NCI-H1694 treated with DMSO at 0.1 percent for 48 hours (cell line): ENCODE measurements around the gene UNC13B.
"Not testable (repeated sequence)": the region's sequence is repeated elsewhere in the genome, so short reads cannot be mapped to it uniquely, and the experiment has no call there.

Source experiments
- DNase-seq: peaks from one replicate; lab custom pipeline; 2025; lab: John Stamatoyannopoulos, UW

UNC13B gene

DNA sequence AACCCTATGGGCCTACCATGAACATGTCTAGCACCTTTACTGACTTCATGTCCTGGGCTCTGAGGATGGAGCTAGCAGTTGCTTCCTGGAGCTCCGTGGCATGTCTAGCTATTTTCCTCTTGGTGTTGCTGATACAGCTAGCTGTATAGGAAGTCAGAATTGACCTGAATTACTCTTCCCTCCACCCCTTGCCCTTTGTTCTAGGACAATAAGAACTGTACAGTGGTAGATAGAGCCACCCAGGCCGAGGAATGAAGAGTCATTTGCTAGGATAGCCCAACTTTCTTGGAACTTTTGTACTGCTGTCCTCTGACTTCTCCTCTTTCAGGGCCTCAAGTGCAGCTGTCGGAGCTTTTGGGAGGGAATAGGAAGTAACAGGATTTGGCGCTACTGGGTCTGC is 218.2 kb downstream of the UNC13B start:
- no peak for DNase-seq

DNA sequence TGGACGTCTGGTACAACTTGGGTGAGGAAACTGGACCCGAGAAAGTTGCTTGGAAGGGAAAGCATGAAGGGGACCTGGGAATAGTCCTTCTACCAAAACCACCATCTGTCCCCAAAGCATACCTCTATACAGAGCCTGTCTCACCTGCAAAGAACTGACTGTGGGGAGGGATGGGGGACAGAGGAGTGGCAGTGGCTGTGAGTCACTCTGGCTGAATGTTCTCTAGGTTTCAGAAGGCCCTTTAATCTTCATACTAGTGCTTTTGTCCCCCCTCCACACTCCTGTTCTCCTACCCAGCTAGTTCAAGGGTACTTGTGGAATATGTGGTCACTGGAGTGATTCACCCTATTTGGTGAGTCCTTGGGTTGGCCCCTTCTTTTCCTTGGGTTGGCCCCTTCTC is 218.8 kb downstream of the UNC13B start:
- no peak for DNase-seq

DNA sequence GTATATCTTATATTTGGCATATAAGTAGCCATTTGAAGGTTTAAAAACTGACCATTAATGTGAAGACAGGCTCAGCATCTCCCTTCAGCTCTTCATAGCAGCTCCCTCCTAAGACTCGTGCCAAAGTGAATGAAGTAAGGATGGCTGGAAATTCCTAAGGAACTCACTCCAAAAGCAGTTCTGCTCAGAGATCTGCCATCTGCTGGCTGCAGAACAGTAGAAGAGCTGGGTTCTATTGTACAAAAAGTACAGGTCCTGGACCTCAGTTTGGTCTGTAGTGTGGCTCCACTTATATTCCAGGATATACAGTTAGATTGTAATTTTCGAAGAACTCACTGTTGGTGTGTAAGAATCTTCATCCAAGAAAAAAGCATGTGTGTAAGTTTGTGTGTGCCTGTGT is 223.2 kb downstream of the UNC13B start:
- no peak for DNase-seq

DNA sequence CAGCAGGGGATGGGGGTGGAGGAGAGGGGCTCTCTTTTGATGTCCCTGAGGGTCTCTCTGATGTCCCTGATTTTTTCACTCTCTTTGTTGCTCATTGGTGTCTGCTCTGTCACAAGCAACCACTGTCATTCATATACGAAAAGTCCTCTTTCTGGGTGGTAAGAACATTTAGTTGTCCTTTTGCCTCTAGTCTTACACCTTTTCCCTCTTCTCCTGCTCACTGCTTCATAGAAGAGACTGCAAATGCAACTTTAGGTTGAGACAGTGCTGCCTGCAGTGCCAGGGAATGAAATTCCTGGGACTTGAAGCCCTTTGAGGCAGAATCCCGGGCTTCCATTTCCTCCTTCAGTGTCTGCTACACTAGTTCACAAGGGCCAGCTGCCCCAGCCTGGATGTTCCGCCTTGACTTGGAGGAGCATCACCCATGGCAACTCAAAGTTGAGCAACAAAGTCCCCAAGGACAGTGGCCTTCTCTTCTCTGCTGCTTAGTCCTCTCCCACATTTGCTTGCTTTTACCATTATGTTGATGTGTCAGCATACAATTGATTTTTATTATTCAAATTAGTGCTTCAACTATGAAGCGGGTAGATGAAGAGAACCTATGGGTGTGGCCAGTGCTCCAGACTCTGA is 233.4 kb downstream of the UNC13B start:
- DNase-seq: no peak

DNA sequence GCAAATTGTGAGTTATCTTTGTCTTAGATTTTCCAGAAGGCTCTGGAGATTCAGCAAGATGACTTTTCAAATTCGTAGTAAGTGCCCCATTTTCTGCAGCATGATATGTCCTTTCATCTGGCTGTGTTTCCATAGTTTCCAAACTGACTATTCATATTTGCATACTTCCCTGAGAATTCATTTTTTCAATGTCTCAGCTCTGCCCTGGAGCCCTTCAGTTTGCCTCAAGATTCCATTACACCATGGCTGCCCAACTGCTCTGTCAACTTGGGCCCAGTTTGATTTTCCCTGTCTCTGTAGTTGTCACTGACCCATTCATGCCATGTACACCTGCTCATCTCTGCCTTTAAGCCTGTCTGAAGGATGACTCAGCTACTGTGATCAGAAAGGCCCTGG is 233.9 kb downstream of the UNC13B start:
- DNase-seq: no peak

DNA sequence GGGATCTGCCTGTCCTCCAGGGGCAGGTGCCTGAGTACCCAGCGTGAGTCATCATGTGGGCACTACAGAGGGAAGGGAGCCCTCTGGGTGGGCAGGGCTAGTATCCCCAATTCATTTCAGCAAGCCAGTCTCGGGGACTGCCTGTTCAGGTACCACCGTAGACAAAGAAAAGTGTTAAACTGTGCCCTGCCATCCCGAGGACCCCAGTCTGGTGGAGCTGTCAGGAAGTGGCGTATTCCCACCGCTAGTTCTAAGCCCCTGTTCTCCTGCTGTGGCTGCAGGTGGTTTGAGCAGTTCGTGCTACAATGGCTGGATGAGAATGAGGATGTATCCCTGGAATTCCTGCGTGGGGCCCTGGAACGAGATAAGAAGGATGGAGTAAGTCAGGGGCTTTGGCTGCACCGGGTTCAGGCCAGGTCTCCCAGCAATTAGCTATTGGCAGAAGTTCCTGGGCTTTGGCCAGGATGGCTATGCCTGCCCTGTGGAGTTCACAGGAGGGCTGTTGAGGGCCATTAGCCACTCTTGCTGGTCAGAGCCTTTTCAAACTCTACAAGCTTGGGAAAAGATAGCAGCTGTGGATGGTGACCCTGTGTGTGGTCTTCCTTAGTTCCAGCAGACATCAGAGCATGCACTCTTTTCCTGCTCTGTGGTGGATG is 234.9 kb downstream of the UNC13B start:
- no peak for DNase-seq

DNA sequence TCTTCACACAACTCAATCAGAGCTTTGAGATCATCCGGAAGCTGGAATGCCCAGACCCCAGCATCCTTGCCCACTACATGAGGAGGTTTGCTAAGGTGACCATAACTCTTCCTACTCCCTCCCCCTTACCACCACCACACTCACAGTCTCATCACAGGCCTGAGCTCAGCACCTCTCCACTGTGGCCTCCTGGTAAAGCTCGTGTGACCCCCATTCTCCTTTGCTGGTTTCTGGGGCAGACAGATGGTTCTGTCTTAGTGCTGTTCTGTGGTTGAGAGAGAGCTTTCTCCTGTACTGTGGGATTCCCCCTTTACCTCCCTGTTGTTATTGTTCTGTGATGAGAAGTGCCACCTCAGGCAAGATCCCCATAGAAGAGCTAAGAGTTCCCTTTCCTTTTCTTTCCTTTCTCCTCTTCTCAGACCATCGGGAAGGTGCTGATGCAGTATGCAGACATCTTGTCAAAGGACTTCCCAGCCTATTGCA is 235.4 kb downstream of the UNC13B start:
- DNase-seq: no peak

DNA sequence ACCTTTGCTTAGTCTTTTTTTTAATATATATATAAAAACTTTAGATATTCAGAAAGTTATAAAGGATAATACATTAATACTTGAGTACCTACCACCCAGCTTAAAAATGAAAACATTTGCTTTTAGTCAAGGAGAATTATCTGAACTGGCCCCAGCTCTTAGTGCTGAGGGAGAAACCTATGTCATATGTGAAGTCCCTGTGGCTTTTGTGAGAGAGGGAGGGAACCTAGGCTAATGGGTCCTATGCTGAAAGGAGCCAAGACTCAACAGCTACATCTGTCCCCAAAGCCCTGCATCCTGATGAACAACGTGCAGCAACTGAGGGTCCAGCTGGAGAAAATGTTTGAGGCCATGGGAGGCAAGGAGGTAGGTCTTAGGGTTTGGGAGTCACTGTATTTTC is 236.1 kb downstream of the UNC13B start:
- no peak for DNase-seq

DNA sequence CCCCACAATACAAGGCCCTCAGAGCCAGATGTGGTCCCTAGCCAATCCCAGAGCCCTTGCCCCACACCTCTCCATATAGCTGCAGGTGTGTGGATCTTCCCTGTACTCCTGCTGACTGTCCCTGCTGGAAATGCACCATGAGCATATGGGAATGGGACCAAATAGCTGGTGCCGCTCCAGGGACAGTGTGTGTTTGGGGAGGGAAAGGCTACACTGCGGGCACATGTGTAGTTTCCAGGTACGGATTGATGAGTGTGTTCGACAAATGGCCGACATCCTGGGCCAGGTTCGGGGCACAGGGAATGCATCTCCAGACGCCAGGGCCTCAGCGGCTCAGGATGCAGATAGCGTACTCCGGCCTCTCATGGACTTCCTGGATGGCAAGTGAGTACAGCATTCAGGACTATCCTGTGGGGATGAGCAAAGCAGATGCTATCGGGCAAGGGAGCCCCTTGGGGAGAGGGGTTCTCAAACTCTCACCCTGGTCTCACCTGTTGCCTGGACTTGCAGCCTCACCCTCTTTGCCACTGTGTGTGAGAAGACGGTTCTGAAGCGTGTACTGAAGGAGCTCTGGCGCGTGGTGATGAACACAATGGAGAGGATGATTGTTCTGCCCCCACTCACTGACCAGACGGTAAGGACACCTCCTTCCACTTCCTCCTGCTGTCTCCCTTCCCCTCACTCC is 237.0 kb downstream of the UNC13B start:
- no peak for DNase-seq

DNA sequence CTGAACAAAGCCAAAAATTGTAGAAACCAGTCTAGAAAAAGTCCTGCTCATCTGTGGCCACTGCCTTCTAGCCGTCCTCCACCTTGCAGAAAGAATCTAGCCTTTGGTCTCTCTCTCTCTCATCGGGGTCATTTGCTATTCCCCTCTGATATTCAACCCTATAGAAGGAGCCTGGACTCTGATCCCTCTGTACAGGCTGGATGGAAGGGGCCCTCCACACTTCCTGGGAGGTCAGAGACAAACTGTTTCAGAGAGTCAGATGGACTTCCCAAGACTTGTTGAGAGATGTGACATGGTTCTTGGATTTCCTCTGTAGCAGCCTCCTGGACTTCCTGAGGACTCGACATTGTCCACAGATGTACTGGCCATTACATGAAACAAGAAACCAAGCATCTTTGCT is 243.1 kb downstream of the UNC13B start:
- DNase-seq: no peak

DNA sequence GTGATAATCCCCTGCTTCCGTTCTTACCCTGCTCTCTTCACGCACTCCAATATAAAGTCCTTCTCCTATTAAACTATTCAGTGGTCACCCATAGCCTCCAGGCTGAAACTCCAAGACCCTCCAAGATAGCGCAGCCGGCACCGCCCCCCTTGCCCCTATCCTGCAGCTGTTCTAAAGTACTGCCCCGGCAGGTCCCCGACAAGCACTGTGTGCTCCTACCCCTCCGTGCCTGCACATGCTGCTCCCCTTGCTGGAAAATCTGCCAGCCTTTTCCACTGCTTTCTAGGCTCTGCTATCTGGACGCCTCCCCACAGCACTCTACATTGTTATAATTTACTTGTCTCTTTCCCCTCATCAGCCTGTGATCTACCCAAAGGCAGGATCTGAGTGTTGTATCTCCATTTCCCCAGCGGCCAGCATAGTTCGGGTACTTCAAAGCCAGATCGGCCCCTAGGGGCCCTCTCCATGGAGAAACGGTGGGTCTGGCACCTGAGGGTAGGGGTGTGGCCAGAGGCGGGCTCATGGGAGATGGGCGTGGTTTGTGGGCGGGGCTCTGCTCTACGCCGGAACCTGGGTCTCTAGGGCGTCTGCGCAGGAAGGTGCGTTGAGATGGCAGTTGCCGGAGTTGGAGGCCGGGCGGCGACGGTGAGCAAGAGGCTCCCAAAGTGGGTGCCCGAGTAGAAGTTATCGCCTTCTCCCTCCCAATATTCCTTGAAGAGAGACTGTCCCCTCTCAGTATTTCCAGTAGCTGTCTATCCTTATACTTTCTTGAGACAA is 244.6 kb downstream of the UNC13B start:
- no peak for DNase-seq

DNA sequence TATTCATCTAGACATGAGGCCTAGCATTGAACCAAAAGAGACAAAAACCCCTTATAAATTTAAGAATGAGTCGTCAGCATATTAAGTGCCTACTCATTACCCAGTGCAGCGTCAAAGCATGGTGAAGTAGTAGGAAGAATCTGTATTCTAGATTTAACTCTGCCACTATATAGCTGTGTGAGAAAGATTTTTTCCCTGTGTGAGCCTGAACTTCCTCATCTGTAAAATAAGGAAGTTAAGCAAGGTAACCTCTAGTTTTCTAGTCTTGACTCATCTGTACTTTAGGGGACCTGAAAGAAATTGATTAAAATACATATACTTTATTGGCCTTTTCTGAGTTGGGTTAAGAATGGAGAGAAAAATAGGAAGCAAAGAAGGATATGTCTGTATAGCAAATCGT is 246.0 kb downstream of the UNC13B start:
- no peak for DNase-seq

DNA sequence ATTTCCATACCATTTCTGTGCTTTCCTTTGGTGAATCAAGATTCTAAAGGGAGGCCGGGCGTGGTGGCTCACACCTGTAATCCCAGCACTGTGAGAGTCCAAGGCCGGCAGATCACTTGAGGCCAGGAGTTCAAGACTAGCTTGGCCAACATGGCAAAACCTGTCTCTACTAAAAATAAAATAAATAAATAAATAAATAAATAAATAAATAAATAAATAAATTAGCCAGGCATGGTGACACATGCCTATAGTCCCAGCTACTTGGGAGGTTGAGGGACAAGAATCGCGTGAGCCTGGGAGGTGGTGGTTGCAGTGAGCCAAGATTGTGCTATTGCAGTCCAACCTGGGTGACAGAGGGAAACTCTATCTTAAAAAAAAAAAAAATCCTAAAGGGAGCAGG is 247.6 kb downstream of the UNC13B start:
- not testable (repeated sequence) for DNase-seq

DNA sequence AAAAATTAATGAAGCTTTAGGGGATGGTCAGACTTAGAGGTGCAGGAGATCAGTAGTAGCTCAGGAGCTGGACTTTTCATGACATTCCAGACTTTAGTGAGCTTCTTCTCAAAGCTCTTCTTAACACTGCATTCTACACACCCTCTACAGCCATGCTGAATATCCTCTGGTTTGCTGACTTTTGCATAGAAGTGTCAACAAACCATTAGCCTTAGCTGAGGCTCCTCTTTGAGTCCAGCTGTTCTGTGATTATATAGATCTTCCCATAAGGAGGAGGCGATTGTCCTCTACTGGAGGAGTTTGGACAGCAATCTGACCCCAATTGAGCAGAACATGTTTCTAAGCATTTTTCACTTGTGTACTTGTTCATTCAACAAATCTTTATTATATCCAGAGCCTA is 253.1 kb downstream of the UNC13B start:
- DNase-seq: no peak

DNA sequence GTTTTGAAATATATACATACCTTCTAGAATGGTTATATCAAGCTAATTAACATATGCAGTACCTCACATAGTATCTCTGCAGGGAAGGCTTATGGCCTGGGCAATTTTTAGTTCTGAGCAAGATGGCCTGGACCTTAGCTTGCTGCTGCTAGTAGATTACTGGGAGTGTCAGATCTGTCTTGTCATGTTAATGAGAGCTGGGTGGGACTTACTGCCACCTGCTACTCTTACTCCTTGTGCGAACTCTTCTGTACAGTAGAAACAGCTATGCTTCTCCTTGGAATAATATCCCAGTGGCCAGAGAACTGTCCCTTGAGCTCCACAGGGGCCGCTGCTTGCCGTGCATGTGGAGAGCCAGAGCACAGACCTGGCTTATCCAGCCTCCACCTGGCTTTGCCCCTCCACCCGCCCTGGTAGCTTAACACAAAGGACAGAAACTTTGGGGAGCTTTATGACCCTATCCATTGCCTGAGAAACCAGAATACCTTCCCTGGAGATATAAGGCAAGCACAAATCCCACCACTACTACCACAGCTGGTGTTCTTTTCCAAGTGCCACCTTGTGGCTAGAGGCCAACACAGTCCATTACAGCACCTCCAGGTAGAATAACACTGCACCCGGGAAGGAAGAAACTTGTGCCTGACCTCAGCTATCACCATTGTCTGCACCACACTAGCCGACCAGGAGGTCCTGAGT is 253.7 kb downstream of the UNC13B start:
- DNase-seq: no peak

DNA sequence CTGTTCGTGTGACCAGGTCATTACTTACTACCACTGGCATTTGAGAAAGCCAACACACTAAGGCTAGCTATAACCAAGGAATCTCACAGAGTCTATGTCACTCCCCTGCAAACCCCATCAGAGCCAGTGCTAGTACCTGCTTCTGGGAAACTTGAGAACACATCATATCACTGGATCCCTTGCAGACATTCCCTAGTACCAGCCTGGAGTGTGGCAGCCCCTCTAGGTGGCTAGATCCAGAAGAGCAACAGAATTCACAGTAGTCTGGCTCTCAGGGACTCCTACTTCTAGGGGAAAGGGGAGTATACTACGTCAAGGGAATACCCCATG is 254.3 kb downstream of the UNC13B start:
- DNase-seq: no peak

DNA sequence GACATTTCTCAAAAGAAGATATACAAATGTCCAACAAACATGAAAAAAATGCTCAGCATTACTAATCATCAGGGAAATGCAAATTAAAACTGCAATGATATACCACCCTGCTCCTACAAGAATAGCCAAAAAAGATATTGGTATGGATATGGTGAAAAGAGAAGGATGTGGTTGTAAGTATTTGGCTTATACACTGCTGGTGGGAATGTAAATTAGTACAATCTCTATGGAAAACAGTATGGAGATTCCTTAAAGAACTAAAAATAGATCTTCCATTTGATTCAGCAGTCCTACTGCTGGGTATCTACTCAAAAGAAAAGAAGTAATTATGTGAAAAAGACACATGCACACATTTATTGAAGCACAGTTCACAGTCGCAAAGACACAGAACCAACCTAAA is 260.5 kb downstream of the UNC13B start:
- DNase-seq: no peak

DNA sequence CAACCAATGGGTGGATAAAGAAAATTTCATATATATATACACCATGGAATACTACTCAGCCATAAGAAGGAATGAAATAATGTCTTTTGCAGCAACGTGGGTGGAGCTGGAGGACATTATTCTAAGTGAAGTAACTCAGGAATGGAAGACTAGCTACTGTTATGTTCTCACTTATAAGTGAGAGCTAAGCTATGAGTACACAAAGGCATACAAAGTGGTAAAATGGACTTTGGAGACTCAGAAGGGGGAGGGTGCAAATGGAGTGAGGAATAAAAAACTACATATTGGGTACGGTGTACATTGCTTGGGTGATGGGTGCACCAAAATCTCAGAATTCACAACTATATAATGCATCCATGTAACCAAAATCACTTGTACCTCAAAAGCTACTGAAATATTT is 260.9 kb downstream of the UNC13B start:
- DNase-seq: no peak

DNA sequence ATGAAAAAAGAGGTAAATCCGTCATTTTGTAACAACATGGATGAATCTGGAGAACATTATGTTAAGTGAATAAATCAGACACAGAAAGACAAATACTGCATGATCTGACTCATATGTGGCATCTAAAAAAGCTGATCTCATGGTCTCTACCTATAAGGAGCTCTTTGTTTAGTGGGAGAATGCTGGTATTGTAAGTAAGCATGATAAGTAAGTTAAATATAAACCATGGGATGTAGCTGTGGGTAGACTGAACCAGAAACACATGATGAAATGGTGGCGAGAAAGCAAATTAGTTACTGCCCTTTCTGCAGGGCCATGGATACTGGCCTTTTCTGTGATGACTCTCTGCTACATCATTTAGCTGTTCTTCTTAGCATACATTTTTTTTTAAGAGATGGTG is 261.7 kb downstream of the UNC13B start:
- no peak for DNase-seq

DNA sequence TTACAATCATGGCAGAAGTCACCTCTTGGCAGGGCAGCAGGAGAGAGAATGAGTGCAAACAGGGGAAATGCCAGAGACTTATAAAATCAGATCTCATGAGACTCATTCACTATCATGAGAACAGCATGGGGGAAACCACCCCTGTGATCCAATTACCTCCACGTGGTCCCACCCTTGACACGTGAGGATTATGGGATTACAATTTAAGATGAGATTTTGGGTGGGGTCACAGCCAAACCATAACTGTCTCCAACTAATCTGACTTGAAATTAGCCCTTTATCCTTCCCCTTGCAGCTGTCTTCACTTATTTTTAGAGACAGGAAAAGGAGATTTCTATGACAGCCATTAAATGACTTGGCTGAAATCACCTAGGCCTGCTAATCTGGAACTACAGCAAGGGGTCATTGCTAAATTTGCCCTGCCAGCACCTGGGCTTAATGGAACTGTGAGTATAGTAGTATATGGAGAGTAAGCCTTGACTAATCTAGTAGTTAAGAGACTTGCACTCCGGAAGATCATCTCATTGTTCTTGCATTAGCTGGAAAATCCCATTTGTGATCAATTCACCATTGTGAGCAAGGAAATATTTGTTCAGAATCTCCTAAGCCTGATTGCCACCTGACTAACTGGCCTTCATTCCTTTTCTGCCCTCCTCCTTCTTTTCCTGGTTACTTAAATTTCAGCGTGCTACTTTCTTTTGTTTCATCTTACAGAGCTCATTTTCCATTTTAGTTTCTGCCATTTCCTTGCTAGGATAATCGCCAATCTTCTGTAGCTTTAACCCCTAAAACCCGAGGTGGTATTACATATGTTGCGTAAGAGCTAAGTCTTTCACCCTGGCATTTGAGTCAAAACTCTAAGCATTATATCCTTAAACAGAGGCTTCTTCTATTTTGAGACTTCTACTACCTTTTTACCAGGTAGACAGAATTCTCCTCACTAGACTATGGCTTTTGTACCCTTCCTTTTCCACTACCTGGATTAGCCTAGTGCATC is 262.8 kb downstream of the UNC13B start:
- DNase-seq: no peak

DNA sequence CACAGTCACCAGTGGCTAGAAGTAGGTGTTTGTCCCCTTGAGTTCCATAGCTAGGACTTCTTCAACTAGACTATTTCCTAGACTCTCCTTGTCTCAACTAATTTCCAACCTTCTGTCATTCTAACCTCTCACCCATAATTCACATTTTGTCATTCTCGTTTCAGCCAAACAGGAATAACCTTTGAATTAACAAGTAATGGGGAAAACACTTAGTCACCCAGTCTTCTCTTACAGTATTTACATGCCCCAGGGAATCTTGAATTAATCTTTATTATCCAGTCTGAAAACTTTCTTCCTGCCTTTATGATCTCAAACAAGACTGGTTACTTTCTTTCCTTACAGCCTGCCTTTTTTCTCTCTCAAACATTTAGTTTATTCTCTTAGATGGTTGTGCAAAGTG is 264.8 kb downstream of the UNC13B start:
- DNase-seq: no peak
